ENCODE results near the gene FARS2. TPM values are rescaled to one million over a fixed set of nuclear protein-coding genes. Genes with fewer than 3 reads are reported as not detected.

Gene FARS2
- total RNA-seq, 1 experiment from 2014 or later, result 15.0 TPM

GRCh38 chr6:5305968-5306626 lies 44.8 kb downstream of the FARS2 start:
- ATAC-seq (no peak), DNase-seq (ENCODE audit: low spot score) (no peak)
- no peaks in the 10 kb centered on the region for H3K36me3 Mint-ChIP-seq
- no peaks in the 10 kb centered on the region for H3K27me3 Mint-ChIP-seq (ENCODE audit: low read depth)
- TF ChIP-seq NFE2L1 (CRISPR knock-in tag; IDR thresholded peaks at IDR 0.05) (no peak), GABPB1 (CRISPR knock-in tag; IDR thresholded peaks at IDR 0.05) (peak; percentile 77)
- peaks cover 15% of the 10 kb centered on the region for H3K4me1 Mint-ChIP-seq
- no peak overlapping the region for H3K27ac Mint-ChIP-seq
- ChIA-PET POLR2A (no interaction called here), CTCF (interaction anchor here (1.6 kb wide), 1 partner anchor 91 kb away, joined by 3 read pairs; no protein-coding TSS in a partner anchor)
- no peak overlapping the region for H3K4me3 Mint-ChIP-seq
- H3K9me3 Mint-ChIP-seq, result no peaks in the 10 kb centered on the region

- H3K36me3 Mint-ChIP-seq, result no peaks in the 10 kb centered on the region
- no peaks in the 10 kb centered on the region for H3K9me3 Mint-ChIP-seq
- ATAC-seq, result no peak
- H3K27ac Mint-ChIP-seq, result no peak overlapping the region
- no peaks in the 10 kb centered on the region for H3K27me3 Mint-ChIP-seq (ENCODE audit: low read depth)
- POLR2A ChIA-PET, result no interaction called here
- H3K4me3 Mint-ChIP-seq, result no peak overlapping the region
- CTCF ChIA-PET, result no interaction called here
- peaks cover 15% of the 10 kb centered on the region for H3K4me1 Mint-ChIP-seq
- DNase-seq (ENCODE audit: low spot score), result no peak
- TF ChIP-seq PRDM15 (CRISPR knock-in tag; IDR thresholded peaks at IDR 0.05) (no peak), ZMAT4 (CRISPR knock-in tag; IDR thresholded peaks at IDR 0.05) (no peak), TCF7 (CRISPR knock-in tag; IDR thresholded peaks at IDR 0.05; ENCODE audit: low read depth) (no peak), ZNF281 (CRISPR knock-in tag; IDR thresholded peaks at IDR 0.05) (no peak), ZNF396 (CRISPR knock-in tag; IDR thresholded peaks at IDR 0.05; ENCODE audit: borderline replicate concordance) (no peak), CREB1 (CRISPR knock-in tag; IDR thresholded peaks at IDR 0.05) (no peak), ZNF416 (CRISPR knock-in tag; IDR thresholded peaks at IDR 0.05) (no peak), NR3C1 (CRISPR knock-in tag; conservative IDR thresholded peaks at IDR 0.05; ENCODE audit: low read depth) (no peak), JAZF1 (CRISPR knock-in tag; IDR thresholded peaks at IDR 0.05) (no peak), CBFB (CRISPR knock-in tag; IDR thresholded peaks at IDR 0.05; ENCODE audit: low read depth) (no peak), EMX1 (CRISPR knock-in tag; IDR thresholded peaks at IDR 0.05) (no peak), ESRRA (CRISPR knock-in tag; IDR thresholded peaks at IDR 0.05; ENCODE audit: borderline replicate concordance) (no peak)
- TF ChIP-seq, protein P1, sequence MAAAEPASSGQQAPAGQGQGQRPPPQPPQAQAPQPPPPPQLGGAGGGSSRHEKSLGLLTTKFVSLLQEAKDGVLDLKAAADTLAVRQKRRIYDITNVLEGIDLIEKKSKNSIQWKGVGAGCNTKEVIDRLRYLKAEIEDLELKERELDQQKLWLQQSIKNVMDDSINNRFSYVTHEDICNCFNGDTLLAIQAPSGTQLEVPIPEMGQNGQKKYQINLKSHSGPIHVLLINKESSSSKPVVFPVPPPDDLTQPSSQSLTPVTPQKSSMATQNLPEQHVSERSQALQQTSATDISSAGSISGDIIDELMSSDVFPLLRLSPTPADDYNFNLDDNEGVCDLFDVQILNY (CRISPR knock-in tag; IDR thresholded peaks at IDR 0.05), result no peak
- TF ChIP-seq, protein P2, sequence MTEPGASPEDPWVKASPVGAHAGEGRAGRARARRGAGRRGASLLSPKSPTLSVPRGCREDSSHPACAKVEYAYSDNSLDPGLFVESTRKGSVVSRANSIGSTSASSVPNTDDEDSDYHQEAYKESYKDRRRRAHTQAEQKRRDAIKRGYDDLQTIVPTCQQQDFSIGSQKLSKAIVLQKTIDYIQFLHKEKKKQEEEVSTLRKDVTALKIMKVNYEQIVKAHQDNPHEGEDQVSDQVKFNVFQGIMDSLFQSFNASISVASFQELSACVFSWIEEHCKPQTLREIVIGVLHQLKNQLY (CRISPR knock-in tag; IDR thresholded peaks at IDR 0.05), result no peak
- TF ChIP-seq, protein P3, sequence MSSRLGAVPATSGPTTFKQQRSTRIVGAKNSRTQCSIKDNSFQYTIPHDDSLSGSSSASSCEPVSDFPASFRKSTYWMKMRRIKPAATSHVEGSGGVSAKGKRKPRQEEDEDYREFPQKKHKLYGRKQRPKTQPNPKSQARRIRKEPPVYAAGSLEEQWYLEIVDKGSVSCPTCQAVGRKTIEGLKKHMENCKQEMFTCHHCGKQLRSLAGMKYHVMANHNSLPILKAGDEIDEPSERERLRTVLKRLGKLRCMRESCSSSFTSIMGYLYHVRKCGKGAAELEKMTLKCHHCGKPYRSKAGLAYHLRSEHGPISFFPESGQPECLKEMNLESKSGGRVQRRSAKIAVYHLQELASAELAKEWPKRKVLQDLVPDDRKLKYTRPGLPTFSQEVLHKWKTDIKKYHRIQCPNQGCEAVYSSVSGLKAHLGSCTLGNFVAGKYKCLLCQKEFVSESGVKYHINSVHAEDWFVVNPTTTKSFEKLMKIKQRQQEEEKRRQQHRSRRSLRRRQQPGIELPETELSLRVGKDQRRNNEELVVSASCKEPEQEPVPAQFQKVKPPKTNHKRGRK (CRISPR knock-in tag; IDR thresholded peaks at IDR 0.05; ENCODE audit: borderline replicate concordance), result no peak
- TF ChIP-seq, protein P4, sequence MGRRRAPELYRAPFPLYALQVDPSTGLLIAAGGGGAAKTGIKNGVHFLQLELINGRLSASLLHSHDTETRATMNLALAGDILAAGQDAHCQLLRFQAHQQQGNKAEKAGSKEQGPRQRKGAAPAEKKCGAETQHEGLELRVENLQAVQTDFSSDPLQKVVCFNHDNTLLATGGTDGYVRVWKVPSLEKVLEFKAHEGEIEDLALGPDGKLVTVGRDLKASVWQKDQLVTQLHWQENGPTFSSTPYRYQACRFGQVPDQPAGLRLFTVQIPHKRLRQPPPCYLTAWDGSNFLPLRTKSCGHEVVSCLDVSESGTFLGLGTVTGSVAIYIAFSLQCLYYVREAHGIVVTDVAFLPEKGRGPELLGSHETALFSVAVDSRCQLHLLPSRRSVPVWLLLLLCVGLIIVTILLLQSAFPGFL (CRISPR knock-in tag; IDR thresholded peaks at IDR 0.05; ENCODE audit: borderline replicate concordance), result no peak
- TF ChIP-seq, protein P5, sequence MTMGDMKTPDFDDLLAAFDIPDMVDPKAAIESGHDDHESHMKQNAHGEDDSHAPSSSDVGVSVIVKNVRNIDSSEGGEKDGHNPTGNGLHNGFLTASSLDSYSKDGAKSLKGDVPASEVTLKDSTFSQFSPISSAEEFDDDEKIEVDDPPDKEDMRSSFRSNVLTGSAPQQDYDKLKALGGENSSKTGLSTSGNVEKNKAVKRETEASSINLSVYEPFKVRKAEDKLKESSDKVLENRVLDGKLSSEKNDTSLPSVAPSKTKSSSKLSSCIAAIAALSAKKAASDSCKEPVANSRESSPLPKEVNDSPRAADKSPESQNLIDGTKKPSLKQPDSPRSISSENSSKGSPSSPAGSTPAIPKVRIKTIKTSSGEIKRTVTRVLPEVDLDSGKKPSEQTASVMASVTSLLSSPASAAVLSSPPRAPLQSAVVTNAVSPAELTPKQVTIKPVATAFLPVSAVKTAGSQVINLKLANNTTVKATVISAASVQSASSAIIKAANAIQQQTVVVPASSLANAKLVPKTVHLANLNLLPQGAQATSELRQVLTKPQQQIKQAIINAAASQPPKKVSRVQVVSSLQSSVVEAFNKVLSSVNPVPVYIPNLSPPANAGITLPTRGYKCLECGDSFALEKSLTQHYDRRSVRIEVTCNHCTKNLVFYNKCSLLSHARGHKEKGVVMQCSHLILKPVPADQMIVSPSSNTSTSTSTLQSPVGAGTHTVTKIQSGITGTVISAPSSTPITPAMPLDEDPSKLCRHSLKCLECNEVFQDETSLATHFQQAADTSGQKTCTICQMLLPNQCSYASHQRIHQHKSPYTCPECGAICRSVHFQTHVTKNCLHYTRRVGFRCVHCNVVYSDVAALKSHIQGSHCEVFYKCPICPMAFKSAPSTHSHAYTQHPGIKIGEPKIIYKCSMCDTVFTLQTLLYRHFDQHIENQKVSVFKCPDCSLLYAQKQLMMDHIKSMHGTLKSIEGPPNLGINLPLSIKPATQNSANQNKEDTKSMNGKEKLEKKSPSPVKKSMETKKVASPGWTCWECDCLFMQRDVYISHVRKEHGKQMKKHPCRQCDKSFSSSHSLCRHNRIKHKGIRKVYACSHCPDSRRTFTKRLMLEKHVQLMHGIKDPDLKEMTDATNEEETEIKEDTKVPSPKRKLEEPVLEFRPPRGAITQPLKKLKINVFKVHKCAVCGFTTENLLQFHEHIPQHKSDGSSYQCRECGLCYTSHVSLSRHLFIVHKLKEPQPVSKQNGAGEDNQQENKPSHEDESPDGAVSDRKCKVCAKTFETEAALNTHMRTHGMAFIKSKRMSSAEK (CRISPR knock-in tag; IDR thresholded peaks at IDR 0.05; ENCODE audit: borderline replicate concordance), result no peak
Measured at GRCh38 chr6:5307058-5307457, 45.7 kb downstream of the FARS2 start.

All from WTC11 (cell line).